Measurements from ENCODE around the gene NUBP2.

The NUBP2 gene

GRCh38 chr16:1831186-1832075 lies 48.7 kb downstream of the NUBP2 start:
- no peak for DNase-seq

- DNase-seq: no peak
These were observed 50.2 kb downstream of the NUBP2 start for GRCh38 chr16:1832838-1833454.

GRCh38 chr16:1834096-1834495 lies 51.3 kb downstream of the NUBP2 start:
- DNase-seq: no peak
